OCI-LY7 (cell line): ENCODE results near the gene NAXE.

ENCODE experiments used
- CTCF ChIP-seq: fragments of 200-600 bp; sonication (generic); conservative IDR thresholded peaks from 2 replicates; pipeline ENCODE4 v1.5.1; 2014; ENCODE audit warnings: mild to moderate bottlenecking, antibody characterized with exemption, low read length, moderate library complexity, mixed read lengths
- EZH2phosphoT487 ChIP-seq: fragments of 200-600 bp; sonication (generic); IDR thresholded peaks from 2 replicates; pipeline ENCODE4 v1.6.1; 2018; ENCODE audit warnings: low read depth, borderline replicate concordance, mild to moderate bottlenecking, mixed run types, antibody characterized with exemption, low read length, moderate library complexity, mixed read lengths

- TF ChIP-seq CTCF (peak; percentile 89), EZH2phosphoT487 (no peak)
Observed at GRCh38 chr1:156602557-156602993, 11.0 kb downstream of the NAXE start.
